Erythroblast (primary cell): ENCODE measurements around the gene PLSCR4.

Source experiments
- GATA1 ChIP-seq: IDR thresholded peaks from 2 replicates; pipeline ENCODE4 v1.6.1; 2011; ENCODE audit warnings: low read depth, mild to moderate bottlenecking, control low read depth, low read length, moderate library complexity
- POLR2A ChIP-seq: IDR thresholded peaks from 2 replicates; pipeline ENCODE4 v1.6.1; 2011; ENCODE audit warnings: mild to moderate bottlenecking, low read length

DNA sequence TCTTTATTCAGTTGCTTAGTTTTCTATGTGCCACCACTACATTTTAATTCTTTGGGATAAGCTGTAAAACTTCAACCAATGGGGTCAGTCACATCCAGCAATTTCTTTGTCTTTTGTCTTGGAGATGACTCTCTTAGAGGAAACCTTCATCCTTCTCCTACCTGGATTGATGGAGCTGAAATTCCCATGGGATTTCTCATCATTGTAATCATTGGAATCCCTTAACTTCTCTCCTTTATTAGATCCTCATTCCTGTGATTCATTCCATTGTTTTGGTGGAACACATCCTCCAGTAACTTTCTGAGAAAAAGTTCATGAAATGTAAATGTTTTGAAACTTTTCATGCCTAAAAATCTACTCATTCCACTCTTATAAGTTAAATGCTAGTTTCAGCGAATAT lies 80.3 kb downstream of the PLSCR4 start:
- TF ChIP-seq POLR2A (no peak), GATA1 (no peak)
